ENCODE measurements around the gene C1QTNF9.
A peak's percentile ranks its signal among the peaks of the same experiment; 100 is the strongest.
"Not testable (repeated sequence)": the region's sequence is repeated elsewhere in the genome, so short reads cannot be mapped to it uniquely, and the experiment has no call there.

Gene C1QTNF9, protein sequence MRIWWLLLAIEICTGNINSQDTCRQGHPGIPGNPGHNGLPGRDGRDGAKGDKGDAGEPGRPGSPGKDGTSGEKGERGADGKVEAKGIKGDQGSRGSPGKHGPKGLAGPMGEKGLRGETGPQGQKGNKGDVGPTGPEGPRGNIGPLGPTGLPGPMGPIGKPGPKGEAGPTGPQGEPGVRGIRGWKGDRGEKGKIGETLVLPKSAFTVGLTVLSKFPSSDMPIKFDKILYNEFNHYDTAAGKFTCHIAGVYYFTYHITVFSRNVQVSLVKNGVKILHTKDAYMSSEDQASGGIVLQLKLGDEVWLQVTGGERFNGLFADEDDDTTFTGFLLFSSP

DNA sequence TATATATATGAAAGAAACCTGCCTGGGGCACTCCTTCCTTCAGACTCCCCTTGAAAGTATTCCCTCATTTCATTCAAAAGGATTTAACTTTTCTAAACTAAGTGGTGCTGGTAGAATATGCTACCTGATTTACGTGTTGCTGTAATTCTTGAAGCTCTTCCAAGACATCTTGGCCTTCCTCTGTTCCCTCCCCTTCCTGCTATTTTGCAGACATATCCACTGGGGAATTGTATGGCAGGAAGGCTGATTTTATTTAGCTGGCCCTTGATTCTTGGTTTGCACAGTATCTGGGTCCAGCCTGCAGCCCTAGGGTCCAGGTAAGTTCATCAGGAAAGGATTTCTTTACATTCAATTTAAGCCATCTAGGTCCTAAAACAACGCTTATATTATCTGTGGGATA is at the start of gene C1QTNF9:
Gene C1QTNF9 (plus strand): TSS at position 281 of the 400 bp plus-strand sequence. CDS start 6,424 bp downstream, outside the sequence.
- not testable (repeated sequence) for DNase-seq

DNA sequence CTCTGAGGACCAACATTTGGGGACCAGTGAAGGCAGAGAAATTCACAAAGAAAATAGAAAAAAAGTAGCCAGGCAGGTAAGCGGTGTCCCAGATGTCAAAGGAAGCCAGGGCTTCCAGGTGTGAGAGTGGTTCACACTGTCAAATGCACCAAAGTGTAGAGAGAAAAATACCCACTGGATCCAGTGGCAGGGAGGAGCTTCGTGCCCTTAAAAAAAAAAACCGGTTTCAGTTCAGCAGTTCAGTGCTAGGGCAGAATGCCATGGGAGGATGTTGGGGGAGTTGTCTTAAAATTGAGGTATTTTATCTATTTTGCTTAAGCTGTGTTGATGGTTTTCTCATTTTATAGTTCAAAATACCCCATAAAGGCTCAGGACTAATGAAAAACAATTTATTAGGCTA is 47.8 kb upstream of the C1QTNF9 start:
- DNase-seq, result no peak

DNA sequence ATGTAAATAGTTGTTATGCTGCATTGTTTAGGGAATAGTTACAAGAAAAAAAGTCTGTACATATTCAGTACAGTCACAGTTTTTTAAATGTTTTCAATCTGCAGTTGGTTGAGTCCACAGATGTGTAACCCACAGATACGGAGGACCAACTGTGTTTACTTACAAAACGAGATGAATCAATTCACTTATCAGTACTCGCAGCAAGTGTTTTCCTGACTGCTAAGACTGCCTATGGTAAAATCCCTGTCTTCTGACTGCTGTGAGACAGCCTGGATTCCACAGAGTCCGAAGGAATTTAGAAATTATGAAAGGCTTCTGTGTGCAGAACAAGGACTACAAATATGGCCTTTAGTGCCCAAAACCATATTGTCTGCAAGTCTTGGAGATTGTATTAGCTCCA is 45.7 kb upstream of the C1QTNF9 start:
- no peak for DNase-seq

DNA sequence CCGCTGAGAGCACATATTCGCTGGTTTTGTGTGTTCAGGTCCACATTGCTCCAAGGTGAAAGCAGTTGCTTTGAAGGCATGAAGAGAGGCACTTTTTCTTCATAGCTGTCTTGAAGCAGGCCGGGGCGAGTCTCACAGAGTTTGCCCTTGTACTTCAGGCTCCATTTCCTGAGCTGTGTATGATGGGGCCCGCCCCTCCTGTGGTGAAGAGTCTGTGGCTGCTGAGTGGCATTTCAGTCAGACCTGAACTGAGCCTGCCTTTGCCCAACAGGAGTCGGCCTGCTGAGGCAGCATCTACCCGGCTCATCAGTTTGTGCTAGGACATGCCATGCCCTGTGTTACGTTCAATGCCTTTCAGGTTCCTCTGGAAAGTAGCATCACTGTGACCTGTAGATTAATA is 44.4 kb upstream of the C1QTNF9 start:
- no peak for DNase-seq

DNA sequence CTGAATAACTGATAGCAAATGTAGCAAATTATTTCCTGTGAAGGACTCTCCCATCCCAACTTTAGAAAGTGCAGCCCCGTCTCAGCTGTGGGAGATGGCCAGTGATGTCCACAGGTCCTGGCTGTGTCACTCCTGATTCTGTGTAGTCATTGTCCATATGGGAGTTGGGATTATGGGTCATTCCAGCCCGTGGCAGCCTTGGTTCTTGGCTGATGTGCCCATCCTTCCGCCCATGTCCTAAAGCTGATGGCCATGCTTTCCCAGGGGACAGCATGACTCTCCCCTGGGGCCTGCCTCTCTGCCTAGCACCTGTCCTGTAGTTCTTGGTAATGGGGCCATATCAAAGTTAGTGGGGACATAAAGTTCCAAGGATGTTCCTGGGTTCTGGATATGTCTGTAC is 43.9 kb upstream of the C1QTNF9 start:
- no peak for DNase-seq

DNA sequence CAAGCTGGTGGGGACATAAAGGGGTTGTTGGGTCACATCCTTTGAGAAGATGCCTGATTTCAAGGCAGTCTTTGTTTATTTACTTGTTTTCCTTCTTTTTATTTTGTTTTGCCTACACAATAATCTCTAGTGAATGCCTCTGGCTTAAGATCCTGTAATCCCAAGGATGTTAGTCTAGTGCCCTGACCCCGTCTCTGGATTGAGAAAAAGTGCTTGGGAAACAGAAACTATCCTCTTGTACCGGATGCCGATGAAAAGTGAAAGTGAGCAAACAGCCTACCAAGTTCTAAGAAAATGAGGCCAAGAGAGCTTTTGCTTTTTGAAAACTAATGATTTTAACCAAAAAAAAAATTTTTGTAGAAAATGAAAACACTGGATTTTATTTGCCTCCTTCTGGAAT is 42.1 kb upstream of the C1QTNF9 start:
- no peak for DNase-seq

DNA sequence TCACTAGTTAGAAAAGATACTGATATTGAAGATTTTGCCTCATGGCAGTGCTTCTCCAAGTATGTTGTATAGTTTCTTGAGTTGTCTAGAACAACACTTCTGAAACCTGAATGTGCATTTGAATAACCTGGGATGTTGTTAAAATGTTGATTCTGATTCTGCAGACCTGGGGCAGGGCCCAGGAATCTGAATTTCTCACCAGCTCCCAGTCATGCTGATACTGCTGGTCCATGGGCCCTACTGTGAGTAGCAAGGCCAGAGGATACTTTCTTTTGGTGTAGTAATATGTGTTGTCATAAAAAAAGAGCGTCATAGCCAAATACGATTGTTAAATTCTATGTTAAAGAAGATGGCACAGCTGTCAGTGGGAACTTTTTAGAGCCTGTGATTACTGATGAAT is 41.6 kb upstream of the C1QTNF9 start:
- no peak for DNase-seq

DNA sequence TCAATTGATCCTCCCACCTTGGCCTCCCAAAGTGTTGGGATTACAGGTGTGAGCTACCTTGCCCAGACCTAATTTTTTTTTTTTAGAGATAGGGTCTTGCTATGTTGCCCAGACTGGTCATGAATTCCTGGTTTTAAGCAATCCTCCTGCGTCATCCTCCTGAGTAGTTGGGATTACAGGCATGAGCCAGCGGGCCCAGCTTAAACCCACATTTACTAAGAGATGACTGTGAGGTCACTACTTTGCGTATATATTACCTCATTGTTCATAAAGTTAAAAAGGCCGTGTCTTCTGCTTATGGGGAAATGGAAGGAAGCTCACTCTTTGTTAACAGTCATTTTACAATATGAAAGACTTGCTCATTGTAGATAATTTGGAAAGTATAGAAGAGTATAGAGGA is 39.6 kb upstream of the C1QTNF9 start:
- no peak for DNase-seq

DNA sequence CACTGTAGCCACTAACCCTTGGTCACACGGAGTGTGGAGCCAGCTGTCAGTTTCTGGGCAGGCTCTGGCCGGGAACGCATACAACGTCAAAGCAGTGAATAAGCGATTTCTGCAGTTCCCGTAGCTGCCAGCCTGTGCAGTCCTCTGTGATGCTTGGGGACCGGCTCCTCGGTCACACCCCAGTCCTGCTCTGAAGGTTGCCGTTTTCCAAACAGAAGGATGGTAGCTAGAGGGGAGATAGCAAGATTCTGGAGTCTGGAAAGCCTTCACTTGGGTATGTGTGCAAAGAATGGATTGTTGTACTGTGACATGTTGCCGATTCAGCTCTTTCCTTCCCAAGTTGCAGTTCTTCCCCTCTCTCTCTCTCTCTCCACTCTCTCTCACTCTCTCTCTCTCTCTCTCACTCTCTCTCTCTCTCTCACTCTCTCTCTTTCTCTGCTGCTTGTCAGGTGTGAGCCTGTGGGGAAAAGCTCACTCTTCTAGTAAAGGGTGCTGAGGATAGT is 38.7 kb upstream of the C1QTNF9 start:
- DNase-seq, result peak in 13 of 14 donors; percentile 40 to 87 (median 72)

DNA sequence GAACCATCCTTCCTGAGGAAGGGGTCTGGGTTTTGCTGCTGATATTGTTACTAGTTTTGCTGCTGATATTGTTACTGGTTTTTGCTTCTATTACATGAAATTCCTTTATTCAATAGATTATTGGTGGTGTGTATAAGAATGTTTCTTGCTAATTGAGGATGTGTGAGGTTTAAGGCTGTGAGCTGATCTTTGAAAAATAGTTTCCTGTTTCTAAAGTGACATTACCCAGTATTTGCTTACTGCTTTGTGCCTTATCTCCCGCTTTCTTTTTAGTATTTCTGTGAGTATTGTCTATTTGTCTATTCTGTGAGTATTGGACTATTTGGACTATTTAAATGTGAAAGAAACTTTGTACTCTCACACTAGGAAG is 38.2 kb upstream of the C1QTNF9 start:
- DNase-seq, result no peak

DNA sequence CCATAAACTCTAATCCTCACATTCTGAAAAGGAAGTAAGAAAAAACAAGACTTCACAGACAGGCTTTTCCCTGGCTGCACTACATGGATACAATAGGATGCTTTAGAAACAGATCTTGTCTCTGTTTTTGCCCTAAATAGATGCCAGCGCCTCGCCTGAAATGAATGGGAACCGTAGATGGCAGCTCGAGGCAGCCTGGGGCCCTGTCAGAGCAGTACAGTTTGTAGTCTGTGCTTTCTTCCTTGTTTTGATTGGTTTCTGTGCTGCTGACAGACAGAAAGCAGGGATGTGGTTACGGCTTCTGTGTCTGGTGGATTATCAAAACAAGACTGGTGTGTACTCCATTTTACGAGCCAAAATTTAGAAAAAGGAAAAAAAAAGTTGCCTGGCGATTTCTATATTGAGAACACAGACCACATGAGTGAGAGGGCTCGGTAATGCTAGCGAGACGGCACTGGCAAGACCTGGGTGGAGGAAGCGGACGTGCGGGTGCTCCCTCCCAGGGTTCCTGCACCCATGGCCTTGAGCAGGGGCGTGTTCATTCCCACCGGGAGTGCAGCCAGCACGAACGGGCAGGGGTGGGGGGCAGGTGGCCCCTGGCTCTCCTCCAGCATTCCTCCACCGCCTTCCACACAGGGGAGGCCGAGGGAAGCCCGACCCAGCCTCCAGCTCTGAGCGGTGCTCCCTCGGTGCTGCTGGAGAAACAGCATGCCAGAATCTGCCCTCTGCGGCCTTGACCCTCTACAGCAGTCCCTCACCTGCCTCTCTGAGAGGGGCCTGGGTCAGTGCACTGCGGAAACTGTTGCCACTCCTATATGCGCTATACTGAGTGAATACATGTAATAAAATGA is 37.6 kb upstream of the C1QTNF9 start:
- peak in 12 of 14 donors; percentile 35 to 81 (median 75) for DNase-seq

DNA sequence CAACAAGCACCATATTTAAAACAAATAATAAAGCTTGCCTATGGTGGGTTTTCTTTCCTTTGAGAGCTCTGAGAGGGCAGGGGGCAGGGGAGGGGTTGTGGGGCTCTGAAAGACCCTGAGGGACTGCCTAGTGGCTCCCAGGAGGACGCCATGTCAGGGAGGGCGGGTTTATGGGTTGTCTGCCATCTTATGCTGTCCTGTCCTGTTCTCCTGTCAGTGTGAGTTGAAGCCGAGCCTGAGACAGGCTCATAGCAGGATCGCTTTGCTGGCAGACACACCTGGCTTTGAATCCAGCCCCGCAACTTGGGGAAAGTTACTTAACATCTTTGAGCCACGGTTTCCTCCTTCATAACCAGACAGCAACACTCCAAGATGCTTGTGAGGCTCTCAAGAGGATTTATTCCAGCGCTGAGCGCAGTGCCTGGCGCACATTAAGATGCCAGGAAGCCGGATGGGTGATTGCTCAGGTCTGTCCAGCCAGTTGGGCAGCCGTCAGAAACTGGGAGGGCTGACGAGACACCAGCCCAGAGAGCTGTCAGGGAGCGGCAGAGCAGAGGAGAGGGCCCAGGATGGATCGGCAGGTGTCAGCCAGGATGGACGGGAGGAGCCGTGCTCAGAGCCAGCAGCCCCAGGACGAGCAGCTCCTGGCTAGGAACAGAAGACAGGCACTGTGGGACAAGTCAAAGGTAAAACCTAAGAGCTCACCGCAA is 36.8 kb upstream of the C1QTNF9 start:
- peak in 8 of 14 donors; percentile 17 to 72 (median 50) for DNase-seq

DNA sequence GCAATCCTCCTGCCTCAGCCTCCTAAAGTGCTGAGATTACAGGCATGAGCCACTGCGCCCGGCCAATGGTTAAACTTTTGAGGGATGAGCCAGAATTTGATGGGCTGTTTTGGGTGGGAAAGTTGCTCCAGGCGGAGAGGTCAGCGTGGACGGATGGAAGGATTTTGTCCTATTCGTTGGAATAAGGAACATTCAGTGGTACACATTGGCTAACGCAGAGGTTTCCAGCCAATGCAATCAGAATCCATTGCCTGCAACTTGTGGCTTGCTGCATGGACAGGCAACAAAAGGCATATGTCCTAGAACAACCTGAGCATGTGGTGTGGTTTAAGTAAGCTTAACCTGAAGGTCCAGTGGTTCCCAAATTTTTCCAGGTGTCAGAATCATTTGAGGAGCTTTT is 35.5 kb upstream of the C1QTNF9 start:
- no peak for DNase-seq

DNA sequence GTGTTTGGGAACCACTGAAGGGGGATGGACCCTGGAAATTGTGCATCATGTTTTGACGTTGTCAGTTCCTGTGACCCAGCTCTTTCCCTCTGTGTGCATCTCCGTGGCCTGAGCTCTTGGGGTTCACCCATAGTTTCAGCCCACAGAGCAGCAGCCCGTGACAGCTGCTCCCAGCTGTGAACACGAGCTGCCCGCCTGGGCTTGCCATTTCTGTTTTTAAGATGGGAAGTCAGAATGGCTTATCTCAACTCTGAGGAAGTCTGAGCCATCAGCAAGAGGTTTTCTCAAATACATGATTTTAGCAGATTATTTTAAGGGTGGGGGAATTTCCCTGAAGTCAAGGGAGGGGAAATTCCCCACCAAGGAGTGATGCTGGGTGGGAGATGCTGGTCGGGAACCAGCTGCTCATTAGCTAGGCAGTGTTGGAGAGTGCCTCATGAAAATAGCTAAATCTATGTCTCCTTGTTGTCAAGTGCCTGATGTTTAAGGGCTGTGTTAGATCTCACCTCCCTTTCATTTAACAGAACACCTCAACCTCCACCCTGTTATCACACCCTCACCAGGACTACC is 34.8 kb upstream of the C1QTNF9 start:
- DNase-seq, result peak in 9 of 14 donors; percentile 31 to 57 (median 47)

DNA sequence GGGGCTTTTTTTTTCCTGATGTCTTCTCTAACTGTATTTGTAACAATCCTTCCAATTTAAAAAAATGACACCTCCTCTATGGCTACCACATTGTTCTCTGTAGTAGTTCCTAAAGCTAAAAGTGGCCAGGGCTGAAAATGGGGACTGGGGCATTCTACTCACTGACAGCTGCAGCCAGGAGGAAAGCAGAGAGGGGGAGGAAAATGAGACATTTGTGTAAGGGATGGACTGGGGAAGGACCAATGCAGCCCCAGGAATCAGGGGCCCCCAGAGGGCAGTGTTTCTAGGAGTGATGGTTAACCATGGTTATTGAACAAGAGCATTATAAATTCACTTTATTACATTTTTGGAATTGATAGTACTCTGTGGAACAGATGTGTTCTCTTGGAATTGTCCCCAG is 34.3 kb upstream of the C1QTNF9 start:
- no peak for DNase-seq

DNA sequence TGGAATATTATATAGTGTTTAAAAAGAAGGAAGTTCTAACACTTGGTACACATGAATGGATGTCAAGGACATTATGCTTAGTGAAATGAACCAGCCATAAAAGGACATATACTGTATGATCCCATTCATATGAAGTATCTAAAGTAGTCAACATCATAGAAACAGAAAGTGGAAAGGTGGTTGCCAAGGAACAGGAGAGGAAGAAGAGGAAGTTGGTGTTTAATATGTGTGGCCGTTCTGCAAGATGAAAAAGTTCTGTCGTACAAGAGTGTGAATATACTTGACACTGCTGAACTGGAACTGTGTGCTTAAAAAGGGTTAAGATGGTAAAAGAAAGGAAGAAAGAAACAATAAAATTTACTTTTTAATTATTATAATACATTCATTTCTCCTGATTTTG is 33.1 kb upstream of the C1QTNF9 start:
- no peak for DNase-seq

DNA sequence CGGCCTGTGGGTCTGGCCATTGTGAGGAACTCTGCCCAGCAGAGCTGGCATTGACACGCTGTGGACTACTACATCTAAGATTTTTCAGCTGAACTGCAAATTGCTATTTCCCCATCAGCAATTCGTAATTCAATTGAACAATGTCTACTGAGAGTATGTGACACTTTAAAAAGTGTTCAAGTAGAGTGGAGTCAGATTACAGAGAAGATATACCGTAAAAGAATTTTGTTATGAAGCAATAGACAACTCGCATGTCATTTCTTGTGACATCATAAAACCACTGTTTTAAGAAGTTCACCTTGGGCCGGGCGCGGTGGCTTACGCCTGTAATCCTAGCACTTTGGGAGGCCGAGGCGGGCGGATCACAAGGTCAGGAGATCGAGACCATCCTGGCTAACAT is 32.5 kb upstream of the C1QTNF9 start:
- DNase-seq, result no peak

DNA sequence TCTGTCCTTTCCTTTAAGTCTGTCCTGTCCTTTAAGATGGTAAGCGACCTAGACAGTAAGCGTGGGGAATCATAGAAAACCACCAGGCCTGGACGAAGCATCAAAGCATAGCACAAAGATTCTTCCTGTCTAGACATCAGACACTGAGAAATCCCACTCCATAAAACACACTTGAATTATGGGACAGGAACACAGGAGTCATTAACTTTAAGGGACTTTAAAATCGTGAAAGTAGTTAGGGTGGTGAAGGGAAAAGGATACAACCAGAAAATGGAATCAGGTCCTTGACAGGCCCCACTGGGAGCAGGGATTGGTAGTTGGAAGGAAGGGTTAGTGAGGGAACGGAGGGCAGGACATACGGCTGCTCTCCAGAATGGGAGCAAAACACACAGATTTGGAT is 31.6 kb upstream of the C1QTNF9 start:
- no peak for DNase-seq

DNA sequence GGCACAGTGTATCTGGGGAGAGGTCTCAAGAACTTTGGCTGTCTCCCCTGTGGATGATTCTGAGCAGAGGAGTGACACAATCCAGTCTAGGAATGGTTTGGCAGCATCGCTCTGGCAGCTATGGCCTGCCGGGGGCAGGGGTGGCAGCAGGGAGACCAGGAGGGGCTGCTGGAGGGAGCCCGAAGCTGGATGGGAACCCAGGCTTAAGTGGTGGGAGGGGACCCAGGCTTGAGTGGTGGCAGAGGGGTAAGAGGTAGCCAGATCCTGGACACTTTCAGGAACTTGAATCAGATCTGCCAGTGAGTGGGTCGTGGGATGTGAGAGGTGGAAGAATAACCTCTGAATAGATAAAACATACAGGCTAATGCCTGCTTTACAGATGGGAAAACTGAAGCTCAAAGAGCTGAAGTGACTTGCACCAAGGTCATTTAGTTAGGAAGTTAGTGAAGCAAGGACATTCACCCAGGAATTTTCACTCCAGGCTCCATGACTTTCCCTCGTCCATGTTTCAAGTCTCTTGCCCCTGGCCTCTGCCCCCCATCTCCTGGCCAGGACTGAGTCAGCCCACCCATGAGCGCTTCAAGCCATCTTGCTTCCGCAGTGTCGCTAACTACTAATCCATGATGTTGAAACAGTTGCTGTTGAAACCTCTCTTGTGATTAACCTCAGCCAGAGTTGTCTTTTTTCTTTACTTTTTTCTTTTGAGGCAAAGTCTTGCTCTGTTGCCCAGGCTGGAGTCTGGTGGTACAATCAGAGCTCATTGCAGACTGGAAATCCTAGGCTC is 29.9 kb upstream of the C1QTNF9 start:
- DNase-seq, result peak in 1 of 14 donors; percentile 42

DNA sequence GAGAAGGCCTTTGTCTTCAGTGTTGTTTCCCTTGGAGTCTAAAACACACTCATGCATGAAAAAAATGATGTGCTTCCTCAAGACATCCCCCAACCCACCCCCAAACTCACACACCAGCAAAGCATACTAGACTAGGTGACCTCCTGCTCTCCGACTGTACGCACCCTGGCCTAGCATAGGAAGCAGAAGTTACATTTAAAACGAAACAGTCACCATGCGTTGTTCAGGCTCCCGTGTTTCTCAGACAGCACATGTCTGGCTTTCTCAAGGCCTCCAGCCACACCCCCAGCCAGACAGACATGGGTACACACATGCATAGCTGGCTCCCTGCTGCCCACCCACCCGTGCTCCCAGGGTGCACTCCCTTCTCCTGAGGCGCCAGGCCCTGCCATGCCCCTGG is 28.7 kb upstream of the C1QTNF9 start:
- DNase-seq, result peak in 9 of 14 donors; percentile 28 to 59 (median 52)

DNA sequence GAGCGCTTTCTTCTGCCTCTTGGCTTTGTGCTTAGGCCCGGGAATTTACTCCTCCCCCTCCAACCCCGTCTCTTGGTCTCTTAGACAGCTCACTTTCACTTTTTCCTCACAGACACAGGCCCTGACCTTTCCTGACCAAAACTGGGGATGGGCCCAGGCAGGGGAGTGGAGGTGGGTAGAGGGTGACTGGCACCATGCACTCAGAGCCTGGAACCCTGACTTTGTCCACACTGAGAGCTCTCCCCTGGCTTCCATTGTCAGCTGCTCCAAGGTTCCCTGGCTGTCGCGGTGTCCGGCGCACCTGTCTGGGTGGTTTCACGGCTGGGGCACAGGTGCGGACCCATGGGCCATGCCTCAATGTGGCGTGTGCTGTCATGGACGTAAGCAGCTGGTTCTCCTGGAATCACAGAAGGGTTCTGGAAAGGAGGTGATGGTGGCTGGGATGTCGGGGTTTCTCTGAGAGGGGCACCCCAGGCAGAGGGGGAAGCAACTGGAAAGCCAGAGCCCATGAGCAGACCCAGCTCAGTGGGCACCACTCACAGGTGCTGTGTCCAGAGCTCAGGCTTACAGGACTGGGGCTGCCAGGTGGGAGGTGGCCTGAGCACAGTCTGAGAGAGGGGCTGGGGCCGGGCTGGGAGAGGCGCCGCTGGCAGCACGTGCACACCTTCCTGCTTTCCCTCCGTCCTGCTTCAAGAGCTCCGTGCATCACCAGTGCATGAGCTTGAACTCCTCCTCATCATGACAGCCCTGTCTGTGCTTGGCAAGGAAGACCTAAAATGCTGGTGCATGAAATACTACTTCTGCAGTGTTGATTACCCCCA is 28.0 kb upstream of the C1QTNF9 start:
- no peak for DNase-seq
